NCI-H187 treated with DMSO at 0.1 percent for 48 hours (cell line): ENCODE data around the gene FIGN.

Experiments used
- DNase-seq: peaks from one replicate; lab custom pipeline; 2025; lab: John Stamatoyannopoulos, UW

FIGN gene

DNA sequence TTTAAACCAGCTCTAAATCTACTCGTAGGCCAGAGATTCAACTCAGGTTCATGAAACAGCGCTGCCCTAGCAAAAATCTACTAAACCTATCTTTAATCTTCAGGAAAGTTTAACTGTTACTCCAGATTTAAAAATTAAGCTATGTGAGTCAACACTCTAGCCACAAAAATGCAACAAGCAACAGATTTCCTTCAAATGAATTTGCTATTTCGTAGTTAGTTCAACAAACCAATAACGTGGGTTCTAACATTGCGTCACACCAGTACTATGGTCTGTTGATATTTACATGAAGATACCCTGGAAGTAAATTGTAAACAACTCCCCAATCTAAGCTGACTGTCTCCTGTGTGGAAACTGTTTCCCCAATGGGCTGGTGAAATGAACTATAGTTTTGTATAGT lies 71.2 kb downstream of the FIGN start:
- no peak for DNase-seq

DNA sequence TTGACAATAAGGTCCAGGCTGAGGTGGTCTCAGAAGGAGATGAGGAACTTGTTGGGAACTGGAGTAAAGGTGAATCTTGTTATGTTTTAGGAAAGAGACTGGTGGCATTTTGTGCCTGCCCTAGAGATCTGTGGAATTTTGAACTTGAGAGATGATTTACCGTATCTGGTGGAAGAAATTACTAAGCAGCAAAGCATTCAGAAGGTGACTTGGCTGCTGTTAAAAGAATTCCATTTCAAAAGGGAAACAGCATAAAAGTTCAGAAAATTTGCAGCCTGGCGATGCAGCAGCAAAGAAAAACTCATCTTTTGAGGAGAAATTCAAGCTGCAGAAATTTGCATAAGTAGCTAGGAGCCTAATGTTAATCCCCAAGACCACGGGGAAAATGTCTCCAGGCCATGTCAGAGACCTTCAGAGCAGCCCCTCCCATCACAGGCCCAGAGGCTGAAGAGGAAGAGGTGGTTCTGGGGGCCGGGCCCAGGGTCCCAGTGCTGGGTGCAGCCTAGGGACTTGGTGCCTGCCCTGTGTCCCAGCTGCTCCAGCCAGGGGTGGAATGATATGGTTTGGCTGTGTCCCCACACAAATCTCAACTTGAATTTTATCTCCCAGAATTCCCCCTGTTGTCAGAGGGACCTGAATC lies 73.5 kb downstream of the FIGN start:
- no peak for DNase-seq

GRCh38 chr2:163659224-163659623 lies 76.6 kb downstream of the FIGN start:
- DNase-seq: no peak

DNA sequence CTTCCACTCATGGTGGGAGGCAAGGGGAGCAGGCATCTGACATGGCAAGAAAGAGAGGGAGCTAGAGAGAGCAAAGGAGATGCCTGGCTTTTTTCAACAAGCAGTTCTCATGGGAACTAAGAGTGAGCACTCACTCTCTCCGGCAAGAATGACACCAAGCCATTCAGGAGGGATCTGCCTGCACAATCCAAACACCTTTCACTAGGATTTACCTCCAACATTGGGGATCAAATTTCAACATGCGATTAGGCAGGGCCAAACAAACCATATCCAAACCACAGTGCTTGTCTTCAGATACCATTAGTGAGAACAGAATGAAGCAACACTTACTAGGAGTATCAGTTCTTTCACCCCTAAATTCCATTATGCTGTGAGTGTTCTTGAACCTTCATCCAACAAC lies 77.3 kb downstream of the FIGN start:
- no peak for DNase-seq

DNA sequence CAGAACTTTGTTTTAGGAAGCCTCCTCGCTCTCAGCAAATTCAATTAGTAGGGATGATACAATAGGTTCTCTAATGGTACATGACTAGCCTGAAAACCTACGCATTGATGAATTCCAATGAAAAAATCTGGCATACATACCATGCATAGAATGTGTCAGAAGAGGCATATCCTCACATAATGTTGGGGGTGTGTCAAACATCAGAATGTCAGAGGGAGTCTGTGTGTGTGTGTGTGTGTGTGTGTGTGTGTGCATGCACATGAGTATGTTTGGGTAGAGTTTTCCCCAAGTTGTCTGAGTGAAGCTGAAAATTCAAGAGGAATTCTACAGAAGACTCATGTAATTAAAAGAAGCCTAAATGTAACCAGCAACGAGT lies 78.5 kb downstream of the FIGN start:
- no peak for DNase-seq

GRCh38 chr2:163656622-163657280 lies 79.1 kb downstream of the FIGN start:
- no peak for DNase-seq

DNA sequence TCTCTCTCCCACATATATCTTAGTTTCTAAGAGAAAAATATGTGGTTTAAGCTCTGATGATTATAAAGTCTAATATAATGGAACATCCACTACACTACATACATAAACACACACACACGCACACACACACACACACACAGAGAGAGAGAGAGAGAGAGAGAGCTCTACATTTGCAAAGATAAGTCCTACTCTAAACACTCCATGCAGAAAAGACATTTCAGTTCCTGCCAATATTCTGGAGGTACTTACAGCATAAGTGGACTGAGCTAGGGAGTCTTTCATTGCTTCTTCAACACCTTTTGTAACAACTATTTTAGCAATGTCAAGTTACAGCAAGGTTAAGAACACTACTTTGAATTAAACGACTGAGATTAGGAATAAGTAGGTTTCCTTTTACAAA lies 80.1 kb downstream of the FIGN start:
- DNase-seq: no peak

DNA sequence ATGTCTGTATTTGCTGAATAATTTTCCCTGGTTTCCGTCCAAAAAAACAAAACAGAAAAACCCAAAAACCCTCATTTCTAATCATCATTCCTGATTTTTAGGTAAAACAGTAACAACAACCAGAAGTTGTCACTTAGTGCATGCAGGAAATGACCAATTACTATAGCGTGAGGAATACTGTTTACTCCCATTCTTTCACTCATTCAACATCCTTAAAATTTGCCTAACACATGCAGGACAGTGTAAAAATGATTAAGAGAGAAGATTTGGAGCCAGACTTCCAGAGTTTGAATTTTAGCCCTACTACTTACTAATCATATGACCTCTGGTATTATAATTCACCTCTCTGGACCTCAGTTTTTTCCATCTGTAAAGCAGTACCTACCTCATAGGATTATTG lies 83.1 kb downstream of the FIGN start:
- no peak for DNase-seq

DNA sequence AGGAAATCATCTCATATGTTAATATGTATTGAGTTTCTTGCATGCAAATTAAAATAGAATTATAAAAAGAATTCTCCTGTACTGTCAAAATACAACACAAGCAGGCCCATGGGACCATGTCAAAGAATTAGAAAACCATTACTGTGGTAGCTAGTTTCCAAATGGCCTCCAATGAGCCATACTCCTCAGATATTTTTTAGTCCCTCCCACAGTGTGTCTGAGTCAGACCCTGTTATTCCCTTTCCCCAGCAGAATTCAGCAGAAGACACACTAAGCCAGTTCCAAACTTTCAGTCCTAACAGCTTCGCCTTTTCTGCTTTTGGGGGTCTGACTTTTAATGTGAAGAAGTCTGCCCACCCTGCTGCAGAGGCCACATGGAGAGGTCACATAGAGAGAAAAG lies 86.7 kb downstream of the FIGN start:
- DNase-seq: no peak

- DNase-seq: no peak
Observed at GRCh38 chr2:163647300-163647699, 88.5 kb downstream of the FIGN start.

DNA sequence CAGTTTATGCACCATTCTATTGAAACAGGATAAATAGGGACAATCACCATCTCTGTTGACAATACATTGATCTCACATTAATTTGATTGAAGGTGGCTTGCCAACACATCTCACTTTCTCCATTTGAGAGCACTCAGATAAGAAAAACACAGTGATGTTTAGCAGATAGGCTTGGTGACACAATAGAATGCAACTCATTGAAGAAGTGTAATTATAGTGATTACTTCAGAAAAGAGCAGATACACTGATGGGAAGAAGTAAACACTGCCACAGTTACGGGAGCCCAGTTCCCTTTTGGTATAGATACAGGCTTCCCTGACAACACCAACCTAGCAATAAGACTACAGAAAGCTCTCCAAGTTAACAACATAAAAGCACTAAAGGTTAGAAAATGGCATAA lies 89.1 kb downstream of the FIGN start:
- no peak for DNase-seq

DNA sequence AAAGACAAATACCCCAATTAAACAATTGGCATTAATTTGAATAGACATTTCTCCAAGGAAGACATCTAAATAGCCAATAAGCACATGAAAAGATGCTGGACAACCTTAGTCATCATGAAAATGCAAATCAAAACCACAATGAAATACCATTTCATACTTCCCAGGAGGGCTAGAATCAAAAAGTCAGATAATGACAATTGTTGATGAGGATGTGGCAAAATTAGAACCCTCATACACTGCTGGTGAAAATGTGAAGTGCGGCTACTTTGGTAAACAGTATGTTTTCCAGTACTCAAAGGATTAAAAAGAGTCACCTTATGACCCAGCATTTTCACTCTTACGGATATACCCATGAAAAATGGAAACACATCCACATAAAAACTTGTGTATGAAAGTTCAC lies 91.6 kb downstream of the FIGN start:
- DNase-seq: no peak

DNA sequence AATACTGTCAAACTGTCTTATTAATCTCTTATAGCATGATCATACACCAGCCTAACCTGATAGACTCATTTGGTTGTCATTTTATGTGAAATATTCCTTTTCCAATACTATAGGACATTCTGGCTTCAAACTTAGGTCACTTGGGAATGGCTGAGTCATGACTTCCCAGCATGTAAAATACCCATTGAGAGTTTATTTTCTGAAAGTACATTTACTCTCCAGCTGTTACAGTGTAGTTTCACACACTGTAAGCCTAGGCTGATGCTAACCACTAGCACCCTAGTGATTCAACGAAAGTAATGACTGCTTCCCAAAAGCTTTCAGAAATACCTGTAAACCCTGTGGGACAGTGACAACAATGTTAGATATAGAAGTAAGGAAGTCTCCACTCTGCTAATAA lies 93.8 kb downstream of the FIGN start:
- DNase-seq: no peak

GRCh38 chr2:163640542-163641193 lies 95.1 kb downstream of the FIGN start:
- no peak for DNase-seq

DNA sequence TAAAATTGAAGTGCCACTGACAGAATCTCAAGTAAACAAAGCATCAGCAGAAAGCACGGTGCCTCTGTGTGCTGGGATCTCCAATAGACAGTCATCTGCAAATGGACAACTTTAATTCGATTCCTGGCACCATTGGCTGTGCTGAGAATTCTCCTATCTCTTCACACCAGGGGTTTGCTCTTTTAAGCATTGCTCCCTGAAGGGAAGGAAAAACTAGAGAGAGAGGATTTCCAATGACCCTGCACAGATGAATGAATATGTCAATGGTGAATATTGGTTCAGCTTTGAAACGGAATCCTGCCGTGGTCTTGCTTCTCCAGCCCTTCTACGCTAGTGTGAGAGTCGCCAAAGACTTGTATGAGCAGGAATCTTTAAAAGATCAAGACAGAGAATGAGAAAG lies 97.9 kb downstream of the FIGN start:
- DNase-seq: no peak

GRCh38 chr2:163633291-163633690 lies 102.5 kb downstream of the FIGN start:
- DNase-seq: no peak

DNA sequence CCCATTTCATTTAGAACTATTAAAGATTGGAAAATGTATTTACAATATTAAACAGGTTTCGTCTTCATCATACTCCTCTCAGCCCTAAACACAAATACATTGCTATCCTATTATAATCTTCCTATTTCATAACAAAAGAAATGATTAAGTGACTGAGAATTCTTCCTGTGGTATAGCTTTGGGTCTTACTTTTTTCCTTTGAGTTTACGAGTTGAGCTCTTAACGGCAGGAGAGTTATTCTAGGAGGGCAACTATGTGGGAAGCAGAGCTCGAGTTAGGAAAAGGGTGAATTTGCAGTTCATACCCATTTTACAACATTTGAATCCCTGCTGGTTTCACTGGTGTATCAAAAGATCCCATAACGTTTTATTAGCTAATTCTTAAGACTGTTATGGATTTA lies 105.0 kb downstream of the FIGN start:
- DNase-seq: no peak

DNA sequence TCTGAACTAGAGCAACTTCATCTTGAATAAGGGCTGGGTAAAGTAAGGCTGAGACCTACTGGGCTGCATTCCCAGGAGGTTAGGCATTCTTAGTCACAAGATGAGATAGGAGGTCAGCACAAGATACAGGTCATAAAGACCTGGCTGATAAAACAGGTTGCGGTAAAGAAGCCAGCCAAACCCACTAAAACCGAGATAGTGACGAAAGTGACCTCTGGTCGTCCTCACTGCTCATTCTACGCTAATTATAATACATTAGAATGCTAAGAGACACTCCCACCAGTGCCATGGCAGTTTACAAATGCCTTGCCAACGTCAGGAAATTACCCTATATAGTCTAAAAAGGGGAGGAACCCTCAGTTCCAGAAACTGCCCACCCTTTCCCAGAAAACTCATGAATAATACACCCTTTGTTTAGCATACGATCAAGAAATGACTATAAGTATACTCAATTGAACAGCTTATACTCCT lies 109.1 kb downstream of the FIGN start:
- no peak for DNase-seq

DNA sequence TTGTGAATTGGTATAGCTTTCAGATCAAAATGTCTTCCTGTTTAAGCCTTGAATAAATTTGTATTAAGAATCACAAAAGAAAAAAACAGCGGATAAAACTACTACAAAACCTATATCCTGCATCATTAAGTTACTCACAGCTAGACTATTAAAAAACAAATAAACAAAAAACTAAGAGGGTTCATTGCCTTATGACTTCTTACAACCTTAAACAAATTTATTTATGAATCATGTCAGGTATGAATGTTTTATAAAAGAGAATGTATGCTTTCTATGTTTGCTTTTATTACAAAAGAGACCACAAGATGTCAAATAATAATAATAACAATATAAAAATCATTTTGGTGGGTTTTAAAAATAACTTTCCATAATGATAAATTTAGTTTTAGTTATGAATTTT lies 109.6 kb downstream of the FIGN start:
- DNase-seq: no peak

GRCh38 chr2:163625632-163626031 lies 110.2 kb downstream of the FIGN start:
- no peak for DNase-seq

DNA sequence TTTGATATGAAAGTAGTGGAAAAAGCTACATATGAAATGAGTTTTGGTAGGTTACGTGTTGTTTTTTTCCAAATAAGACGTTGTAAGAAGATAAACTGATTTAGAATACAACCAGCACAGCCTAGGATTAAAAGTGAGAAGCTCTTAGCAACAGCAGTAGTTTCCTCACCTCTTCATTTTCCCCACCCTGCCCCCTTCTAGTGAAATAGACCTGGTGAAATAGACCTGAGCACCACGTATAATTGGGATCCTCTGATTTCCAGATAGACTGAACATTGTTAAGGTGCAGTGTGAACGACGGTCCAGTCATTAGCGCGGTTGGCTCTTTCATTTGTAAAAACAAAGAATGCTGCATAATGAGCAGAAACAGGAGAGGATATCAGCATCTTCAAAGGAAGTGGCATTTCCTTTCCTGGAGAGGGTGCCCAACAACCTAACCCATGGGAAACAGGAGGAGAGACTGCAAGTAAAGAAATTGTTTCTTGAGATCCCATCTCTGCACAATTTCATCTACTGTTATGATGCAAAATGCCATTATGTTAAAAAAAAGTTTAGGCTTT lies 114.3 kb downstream of the FIGN start:
- no peak for DNase-seq

- DNase-seq: no peak
Observed at GRCh38 chr2:163617517-163617916, 118.3 kb downstream of the FIGN start.

DNA sequence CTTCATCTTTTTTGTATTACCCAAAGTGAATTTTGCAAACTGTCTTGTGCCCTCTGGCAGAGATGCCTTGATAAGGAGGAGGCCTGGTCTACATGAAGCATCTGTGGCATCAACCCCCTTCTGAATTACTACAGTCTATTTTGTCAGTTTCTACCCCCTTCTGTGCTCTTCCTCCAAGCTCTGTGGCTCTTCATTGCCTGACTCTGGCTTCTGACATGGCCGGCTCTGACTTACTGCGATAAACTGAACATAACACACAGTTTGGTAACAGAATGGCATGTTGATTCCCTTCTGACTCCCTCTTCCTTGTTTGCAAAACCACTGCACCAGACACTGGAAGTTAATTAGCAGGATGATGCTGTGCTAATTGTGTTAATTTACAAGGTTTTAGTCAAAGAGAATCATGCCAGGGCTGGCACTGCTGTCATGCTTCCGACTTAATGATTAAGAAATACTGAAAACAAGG lies 122.5 kb downstream of the FIGN start:
- no peak for DNase-seq
